ENCODE data around the gene CISD1. TPM values are rescaled to one million over a fixed set of nuclear protein-coding genes. Genes with fewer than 3 reads are reported as not detected.

The CISD1 gene
- total and polyA plus RNA-seq, 2 experiments from 2014 or later = 40.4 to 97.6 TPM

DNA sequence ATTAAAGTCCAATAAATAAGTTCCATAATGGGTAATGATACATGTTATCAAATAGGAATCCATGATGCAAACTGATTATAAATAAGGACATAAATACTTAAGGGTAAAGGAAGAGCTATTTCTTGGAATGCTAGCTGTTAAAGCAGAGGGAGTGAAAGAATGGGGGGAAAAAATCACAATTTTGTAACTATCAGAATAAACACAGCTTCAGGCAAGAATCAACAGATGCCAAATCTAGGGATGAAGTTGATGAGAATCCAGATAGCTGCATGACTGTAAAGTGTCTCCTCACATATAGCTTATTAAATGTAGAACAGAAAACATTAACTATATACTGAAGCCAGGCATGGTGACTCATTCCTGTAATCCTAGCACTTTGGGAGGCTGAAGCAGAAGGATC is 6.2 kb upstream of the CISD1 start:
- no peak for TF ChIP-seq EZH2phosphoT487 (IDR thresholded peaks at IDR 0.05; ENCODE audit: insufficient read depth, low read depth)
- no peak for TF ChIP-seq EZH2 (IDR thresholded peaks at IDR 0.05; ENCODE audit: insufficient read depth, poor library complexity, severe bottlenecking)
- Histone ChIP-seq H3K79me2 (ENCODE audit: insufficient read depth) (peaks cover 74% of the 10 kb centered on the region), H3K4me1 (ENCODE audit: insufficient read depth) (peaks cover 11% of the 10 kb centered on the region; the same call in 1 of the 2 replicates), H3K9me3 (ENCODE audit: low read depth) (no peaks in the 10 kb centered on the region), H3K27ac (no peak overlapping the region), H2AFZ (no peak overlapping the region), H3K36me3 (ENCODE audit: low read depth) (no peaks in the 10 kb centered on the region), H3K9me2 (ENCODE audit: insufficient read depth) (no peaks in the 10 kb centered on the region), H3K9ac (no peak overlapping the region), H3K27me3 (replicated peaks; ENCODE audit: insufficient read depth) (no peaks in the 10 kb centered on the region), H4K20me1 (ENCODE audit: insufficient read depth) (no peaks in the 10 kb centered on the region), H3F3A (ENCODE audit: insufficient read depth) (peaks cover 16% of the 10 kb centered on the region), H3K4me3 (no peak overlapping the region), H3K4me2 (ENCODE audit: unreplicated experiment) (no peak overlapping the region)
- no peak for DNase-seq
- in situ Hi-C loops (cut with MboI) = no loop called here

DNA sequence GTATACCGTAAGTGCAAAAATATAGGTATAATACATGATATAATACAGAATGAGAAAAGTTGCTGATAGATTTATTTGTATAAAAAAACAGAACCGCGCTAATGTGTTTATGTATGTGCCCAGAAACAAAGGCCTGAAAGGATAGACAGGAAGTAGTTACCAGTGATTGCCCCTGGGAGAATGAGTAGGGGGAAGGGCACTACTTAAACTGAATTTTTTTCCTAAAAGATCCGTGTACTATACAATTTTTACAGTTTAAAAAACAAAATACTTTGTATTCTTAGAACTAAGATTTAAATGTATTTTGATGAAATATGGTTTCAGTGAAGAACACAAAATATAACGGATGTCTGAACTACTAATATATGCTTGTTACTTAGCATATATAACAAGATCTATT is 4.2 kb upstream of the CISD1 start:
- DNase-seq = no peak
- H2AFZ ChIP-seq = no peak overlapping the region
- peaks cover 63% of the 10 kb centered on the region for H3K79me2 ChIP-seq (ENCODE audit: insufficient read depth)
- H3K36me3 ChIP-seq (ENCODE audit: low read depth) = no peaks in the 10 kb centered on the region
- H3K9me3 ChIP-seq (ENCODE audit: low read depth) = no peaks in the 10 kb centered on the region
- H4K20me1 ChIP-seq (ENCODE audit: insufficient read depth) = no peaks in the 10 kb centered on the region
- H3K9me2 ChIP-seq (ENCODE audit: insufficient read depth) = no peaks in the 10 kb centered on the region
- peaks cover 26% of the 10 kb centered on the region for H3F3A ChIP-seq (ENCODE audit: insufficient read depth)
- in situ Hi-C loops (cut with MboI) = no loop called here
- H3K27me3 ChIP-seq (replicated peaks; ENCODE audit: insufficient read depth) = no peaks in the 10 kb centered on the region
- peak overlapping the region; percentile 99 for H3K4me2 ChIP-seq (ENCODE audit: unreplicated experiment)
- WGBS, 2 experiments (ENCODE audit: low coverage in 1 of 2, low lambda C conversion rate in 2 of 2, missing lambda C conversion rate in 2 of 2) = 98 to 99% methylated on average over 5 of the region's 5 CpGs
- TF ChIP-seq EZH2 (IDR thresholded peaks at IDR 0.05; ENCODE audit: insufficient read depth, poor library complexity, severe bottlenecking) (no peak), EZH2phosphoT487 (IDR thresholded peaks at IDR 0.05; ENCODE audit: insufficient read depth, low read depth) (no peak)
- H3K4me3 ChIP-seq = no peak overlapping the region
- H3K9ac ChIP-seq = no peak overlapping the region
- peaks cover 11% of the 10 kb centered on the region; the same call in 1 of the 2 replicates for H3K4me1 ChIP-seq (ENCODE audit: insufficient read depth)
- no peak overlapping the region for H3K27ac ChIP-seq

DNA sequence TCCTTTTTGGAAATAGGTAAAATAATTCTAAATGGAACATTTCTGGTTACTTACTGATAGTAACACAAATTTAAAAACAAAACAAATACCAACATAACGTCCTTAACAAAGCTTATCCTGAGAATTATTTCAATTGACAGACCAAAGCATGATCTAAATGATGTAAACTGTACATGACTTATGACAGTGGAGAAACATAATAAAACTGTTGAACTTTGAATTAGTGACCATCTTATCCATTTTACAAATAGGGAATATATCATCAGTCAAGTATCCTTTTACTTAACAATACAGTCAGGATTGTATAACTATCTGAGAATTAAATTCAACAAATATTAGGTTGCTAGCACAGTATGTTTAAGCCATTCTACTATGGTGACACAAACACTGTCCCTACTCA is 3.7 kb upstream of the CISD1 start:
- peak overlapping the region; percentile 88; the same call in 1 of the 2 replicates for H3K9ac ChIP-seq
- peak overlapping the region; percentile 84 for H3K4me3 ChIP-seq
- H3F3A ChIP-seq (ENCODE audit: insufficient read depth) = peaks cover 31% of the 10 kb centered on the region
- H3K27me3 ChIP-seq (replicated peaks; ENCODE audit: insufficient read depth) = no peaks in the 10 kb centered on the region
- no peak for DNase-seq
- no peaks in the 10 kb centered on the region for H4K20me1 ChIP-seq (ENCODE audit: insufficient read depth)
- H3K36me3 ChIP-seq (ENCODE audit: low read depth) = no peaks in the 10 kb centered on the region
- H3K27ac ChIP-seq = no peak overlapping the region
- in situ Hi-C loops (cut with MboI) = no loop called here
- no peaks in the 10 kb centered on the region for H3K9me3 ChIP-seq (ENCODE audit: low read depth)
- H3K4me2 ChIP-seq (ENCODE audit: unreplicated experiment) = peak overlapping the region; percentile 99
- WGBS, 2 experiments (ENCODE audit: low coverage in 1 of 2, low lambda C conversion rate in 2 of 2, missing lambda C conversion rate in 2 of 2) = 91 to 95% methylated on average over 1 of the region's 1 CpG
- no peak overlapping the region for H2AFZ ChIP-seq
- peaks cover 63% of the 10 kb centered on the region for H3K79me2 ChIP-seq (ENCODE audit: insufficient read depth)
- H3K9me2 ChIP-seq (ENCODE audit: insufficient read depth) = no peaks in the 10 kb centered on the region
- no peak for TF ChIP-seq EZH2 (IDR thresholded peaks at IDR 0.05; ENCODE audit: insufficient read depth, poor library complexity, severe bottlenecking)
- no peak for TF ChIP-seq EZH2phosphoT487 (IDR thresholded peaks at IDR 0.05; ENCODE audit: insufficient read depth, low read depth)
- peaks cover 16% of the 10 kb centered on the region; the same call in 1 of the 2 replicates for H3K4me1 ChIP-seq (ENCODE audit: insufficient read depth)

DNA sequence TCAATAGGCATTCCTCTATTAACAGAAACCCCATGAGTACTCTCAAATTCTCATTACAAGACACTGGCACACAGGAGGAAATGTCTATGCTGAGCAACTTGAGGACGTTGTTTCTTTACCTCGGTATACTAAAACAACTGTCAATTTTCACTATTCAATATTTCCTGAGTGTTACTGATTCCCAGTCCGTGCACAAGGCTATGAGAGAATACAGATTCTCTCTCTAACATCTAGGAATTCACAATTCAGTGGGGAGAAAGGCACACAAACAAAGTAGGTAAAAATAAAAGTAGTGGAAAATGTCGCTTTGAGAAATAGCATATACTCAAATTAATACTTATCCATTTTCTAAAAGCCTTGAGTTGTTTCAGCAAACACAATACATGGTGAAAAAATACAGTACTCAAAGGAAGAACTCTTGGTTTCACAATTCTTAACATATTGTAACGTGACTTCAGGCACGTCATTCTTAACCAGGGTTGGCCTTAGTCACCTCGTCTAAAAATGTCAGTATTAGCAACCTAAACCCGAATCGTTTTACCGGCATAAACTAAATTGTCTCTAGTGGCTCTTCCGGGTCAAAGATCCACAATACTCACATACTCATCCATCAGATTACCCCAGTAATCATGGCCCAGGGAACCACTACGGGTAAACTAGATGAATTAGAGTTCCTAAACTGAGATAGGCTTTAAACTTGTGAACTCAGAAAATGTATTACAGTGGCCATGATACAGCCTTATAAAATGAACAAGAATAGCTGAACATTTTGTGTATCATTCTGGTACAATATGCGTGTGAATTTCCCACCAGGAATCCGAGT is 2.7 kb upstream of the CISD1 start:
- peak overlapping the region; percentile 87 for H3K27ac ChIP-seq
- no peaks in the 10 kb centered on the region for H3K9me3 ChIP-seq (ENCODE audit: low read depth)
- H3K27me3 ChIP-seq (replicated peaks; ENCODE audit: insufficient read depth) = no peaks in the 10 kb centered on the region
- peak; percentile 89 for DNase-seq
- in situ Hi-C loops (cut with MboI) = no loop called here
- H3K36me3 ChIP-seq (ENCODE audit: low read depth) = no peaks in the 10 kb centered on the region
- TF ChIP-seq EZH2 (IDR thresholded peaks at IDR 0.05; ENCODE audit: insufficient read depth, poor library complexity, severe bottlenecking) (no peak), EZH2phosphoT487 (IDR thresholded peaks at IDR 0.05; ENCODE audit: insufficient read depth, low read depth) (no peak)
- H4K20me1 ChIP-seq (ENCODE audit: insufficient read depth) = no peaks in the 10 kb centered on the region
- peaks cover 61% of the 10 kb centered on the region for H3K79me2 ChIP-seq (ENCODE audit: insufficient read depth)
- peaks cover 18% of the 10 kb centered on the region; the same call in 1 of the 2 replicates for H3K4me1 ChIP-seq (ENCODE audit: insufficient read depth)
- WGBS, 2 experiments (ENCODE audit: low coverage in 1 of 2, low lambda C conversion rate in 2 of 2, missing lambda C conversion rate in 2 of 2) = 4% methylated on average over 14 of the region's 14 CpGs
- H3K4me3 ChIP-seq = peak overlapping the region; percentile 84
- no peaks in the 10 kb centered on the region for H3K9me2 ChIP-seq (ENCODE audit: insufficient read depth)
- H3K9ac ChIP-seq = peak overlapping the region; percentile 88
- H2AFZ ChIP-seq = peak overlapping the region; percentile 96
- peak overlapping the region; percentile 99 for H3K4me2 ChIP-seq (ENCODE audit: unreplicated experiment)
- peaks cover 32% of the 10 kb centered on the region for H3F3A ChIP-seq (ENCODE audit: insufficient read depth)
